ENCODE measurements around the gene TMEM221.

TMEM221 gene

DNA sequence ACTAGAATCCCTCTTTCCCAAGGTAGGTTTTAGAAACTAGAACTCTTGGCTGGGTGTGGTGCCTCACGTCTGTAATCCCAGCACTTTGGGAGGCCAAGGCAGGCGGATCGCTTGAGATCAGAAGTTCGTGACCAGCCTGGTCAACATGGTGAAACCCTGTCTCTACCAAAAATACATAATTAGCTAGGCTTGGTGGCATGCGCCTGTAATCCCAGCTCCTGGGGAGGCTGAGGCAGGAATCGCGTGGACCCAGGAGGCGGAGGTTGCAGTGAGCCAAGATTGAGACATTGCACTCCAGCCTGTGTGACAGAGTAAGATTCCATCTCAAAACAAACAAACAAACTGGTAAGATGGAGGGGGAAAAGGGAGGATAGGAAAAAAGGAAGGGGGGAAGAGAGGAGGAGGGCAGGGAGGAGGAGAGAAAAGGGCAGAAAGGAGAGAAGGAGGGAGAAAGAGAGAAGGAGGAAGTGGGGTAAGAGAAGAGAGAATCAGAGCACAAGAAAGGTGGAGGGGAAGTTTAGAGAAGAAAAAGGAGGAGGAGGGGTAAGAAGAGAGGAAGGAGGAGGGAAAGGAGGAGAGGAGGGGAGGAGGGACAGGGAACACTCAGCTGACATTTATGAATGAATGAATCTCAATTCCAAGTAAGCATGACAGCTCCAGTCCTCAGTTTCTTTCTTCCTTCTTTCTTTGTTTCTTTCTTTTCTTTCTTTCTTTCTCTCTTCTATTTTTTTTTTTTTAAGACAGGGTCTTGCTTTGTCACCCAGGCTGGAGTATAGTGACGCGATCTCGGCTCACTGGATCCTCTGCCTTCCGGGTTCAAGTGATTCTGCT lies 19.2 kb upstream of the TMEM221 start:
- Mint-ChIP-seq H3K27me3 (peaks cover 2% of the 10 kb centered on the region), H3K36me3 (no peaks in the 10 kb centered on the region), H3K4me1 (peaks cover 20% of the 10 kb centered on the region), H3K27ac (no peak overlapping the region), H3K4me3 (peak overlapping the region; percentile 40), H3K9me3 (no peaks in the 10 kb centered on the region)
- no peak for ATAC-seq (ENCODE audit: low read depth)
- no peak for DNase-seq (ENCODE audit: low spot score in 2 of 2)

DNA sequence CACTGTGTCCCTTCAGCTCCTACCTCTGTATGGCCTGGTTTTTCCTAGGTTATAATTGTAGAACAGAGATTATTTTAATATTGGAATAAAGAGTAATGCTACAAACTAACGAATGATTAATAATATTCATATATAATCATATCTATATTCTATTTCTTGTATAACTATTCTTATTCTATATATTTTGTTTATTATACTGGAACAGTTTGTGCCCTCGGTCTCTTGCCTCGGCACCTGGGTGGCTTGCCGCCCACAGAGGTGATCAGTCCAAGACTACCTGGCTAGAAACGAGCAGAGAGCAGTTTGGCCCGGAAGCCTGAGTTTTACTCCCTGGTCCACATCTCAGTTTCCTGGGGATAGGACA lies 18.0 kb upstream of the TMEM221 start:
- H3K27ac Mint-ChIP-seq, result no peak overlapping the region
- H3K36me3 Mint-ChIP-seq, result no peaks in the 10 kb centered on the region
- peaks cover 18% of the 10 kb centered on the region for H3K4me1 Mint-ChIP-seq
- ATAC-seq (ENCODE audit: low read depth) (no peak), DNase-seq (ENCODE audit: low spot score in 2 of 2) (no peak)
- peaks cover 2% of the 10 kb centered on the region for H3K27me3 Mint-ChIP-seq
- no peak overlapping the region for H3K4me3 Mint-ChIP-seq
- H3K9me3 Mint-ChIP-seq, result no peaks in the 10 kb centered on the region

DNA sequence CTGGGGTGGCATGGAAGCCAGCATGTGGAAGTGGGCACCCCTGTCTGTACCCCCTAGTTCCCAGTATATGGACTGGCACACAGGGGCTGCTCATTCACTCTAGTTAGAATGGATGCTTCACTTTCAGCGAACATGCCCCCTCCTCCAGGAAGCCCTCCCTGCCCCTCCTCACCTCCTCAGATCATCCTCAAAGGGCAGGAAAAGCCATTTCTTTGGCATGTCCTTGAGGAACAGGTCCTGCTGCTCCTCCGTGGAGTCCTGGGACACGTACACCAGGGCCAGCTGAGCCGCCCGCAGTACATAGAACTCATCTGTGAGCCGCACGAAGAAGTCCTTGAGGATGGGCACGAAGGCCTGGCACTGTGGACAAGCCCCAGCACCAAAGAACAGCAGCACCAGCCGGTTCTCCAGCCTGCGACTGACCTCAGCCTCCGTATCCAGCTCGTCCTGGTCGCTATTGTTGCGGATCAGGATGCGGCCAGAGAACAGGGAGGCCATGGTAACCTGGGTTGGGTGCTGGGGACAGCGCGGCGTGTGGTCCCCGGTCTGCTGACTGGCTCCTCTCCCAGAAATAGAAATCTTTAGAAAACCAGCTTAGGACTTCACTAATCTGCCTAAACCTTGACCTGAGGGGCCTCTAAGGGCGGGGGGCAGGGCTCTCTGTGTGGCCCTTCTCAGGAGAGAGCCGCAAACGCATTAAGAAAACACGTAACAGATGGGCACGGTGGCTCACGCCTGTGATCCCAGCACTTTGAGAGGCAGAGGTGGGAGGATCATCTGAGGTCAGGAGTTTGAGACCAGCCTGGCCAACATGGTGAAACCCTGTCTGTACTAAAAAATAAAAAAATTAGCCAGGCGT lies 12.1 kb upstream of the TMEM221 start, which contains the start of gene NXNL1:
Gene NXNL1 (minus strand): TSS at position 555 of the 859 bp plus-strand sequence. CDS start 57 bp downstream, at position 498.
- ATAC-seq (ENCODE audit: low read depth) (no peak), DNase-seq (ENCODE audit: low spot score in 2 of 2) (no peak)
- Mint-ChIP-seq H3K36me3 (no peaks in the 10 kb centered on the region), H3K4me3 (no peak within 1 kb of the TSS), H3K4me1 (no peaks in the 10 kb centered on the region), H3K9me3 (no peaks in the 10 kb centered on the region), H3K27me3 (peaks cover 17% of the 10 kb centered on the region), H3K27ac (no peak within 1 kb of the TSS)

DNA sequence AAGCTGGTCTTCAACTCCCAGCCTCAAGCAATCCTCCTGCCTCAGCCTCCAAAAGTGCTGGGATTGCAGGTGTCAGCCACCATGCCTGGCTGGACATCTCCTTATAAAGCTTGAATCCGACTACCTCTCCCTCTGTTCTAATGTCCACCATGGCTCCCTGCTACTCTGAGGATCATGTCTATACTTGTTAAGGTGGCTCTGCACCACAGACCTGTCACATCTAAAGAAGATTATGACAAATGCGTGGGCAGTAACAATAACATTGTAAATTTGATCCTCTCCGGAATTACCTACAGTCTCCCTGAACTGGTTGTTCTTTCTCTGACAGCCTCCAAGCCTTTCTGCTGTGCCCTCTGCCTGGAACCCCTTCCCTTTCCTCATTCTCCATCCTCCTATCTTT lies 10.5 kb upstream of the TMEM221 start:
- ATAC-seq (ENCODE audit: low read depth) (no peak), DNase-seq (ENCODE audit: low spot score in 2 of 2) (no peak)
- peaks cover 26% of the 10 kb centered on the region for H3K27me3 Mint-ChIP-seq
- H3K4me1 Mint-ChIP-seq, result peaks cover 2% of the 10 kb centered on the region
- H3K27ac Mint-ChIP-seq, result no peak overlapping the region
- no peaks in the 10 kb centered on the region for H3K36me3 Mint-ChIP-seq
- H3K4me3 Mint-ChIP-seq, result no peak overlapping the region
- no peaks in the 10 kb centered on the region for H3K9me3 Mint-ChIP-seq

DNA sequence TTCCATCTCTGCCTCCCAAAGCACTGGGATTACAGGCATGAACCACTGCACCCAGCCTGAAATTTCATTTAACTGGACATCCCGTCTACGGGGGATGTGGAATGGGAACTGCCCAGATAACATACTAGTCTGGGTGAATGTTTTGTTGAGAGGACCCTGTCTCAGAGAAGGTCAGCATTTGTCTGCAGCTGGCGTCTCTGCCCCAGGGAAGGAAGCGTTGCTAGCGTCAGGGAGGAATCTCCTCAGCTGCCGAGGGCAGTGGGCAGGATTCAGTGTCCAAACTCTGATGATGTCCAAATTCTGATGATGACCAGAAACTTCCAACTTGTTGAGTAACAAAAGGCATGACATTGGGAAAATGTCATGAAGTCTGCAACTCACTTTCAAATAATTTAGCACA lies 9.1 kb upstream of the TMEM221 start:
- ATAC-seq (ENCODE audit: low read depth) (no peak), DNase-seq (ENCODE audit: low spot score in 2 of 2) (no peak)
- Mint-ChIP-seq H3K4me1 (peaks cover 6% of the 10 kb centered on the region), H3K4me3 (no peak overlapping the region), H3K36me3 (no peaks in the 10 kb centered on the region), H3K9me3 (no peaks in the 10 kb centered on the region), H3K27ac (no peak overlapping the region), H3K27me3 (peaks cover 29% of the 10 kb centered on the region)

DNA sequence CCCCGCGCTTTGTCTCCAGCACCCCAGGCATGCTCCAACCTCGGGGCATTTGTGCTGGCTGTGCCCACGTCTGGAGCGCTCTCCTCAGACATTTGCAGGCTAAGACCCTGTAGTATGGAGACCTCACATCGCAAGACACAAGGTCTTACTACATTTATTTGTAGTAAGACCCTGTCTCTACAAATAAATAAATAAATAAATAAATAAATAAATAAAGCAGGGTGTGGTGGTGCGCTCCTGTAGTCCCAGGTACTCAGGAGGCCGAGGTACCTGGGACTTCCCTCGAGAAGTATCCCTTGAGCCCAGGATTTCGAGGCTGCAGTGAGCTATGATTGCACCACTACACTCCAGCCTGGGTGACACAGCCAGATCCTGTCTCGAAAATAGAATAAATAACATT lies 7.7 kb upstream of the TMEM221 start:
- ATAC-seq (ENCODE audit: low read depth) (no peak), DNase-seq (ENCODE audit: low spot score in 2 of 2) (no peak)
- Mint-ChIP-seq H3K9me3 (no peaks in the 10 kb centered on the region), H3K36me3 (no peaks in the 10 kb centered on the region), H3K27me3 (peaks cover 30% of the 10 kb centered on the region), H3K27ac (no peak overlapping the region), H3K4me1 (peaks cover 6% of the 10 kb centered on the region), H3K4me3 (no peak overlapping the region)

DNA sequence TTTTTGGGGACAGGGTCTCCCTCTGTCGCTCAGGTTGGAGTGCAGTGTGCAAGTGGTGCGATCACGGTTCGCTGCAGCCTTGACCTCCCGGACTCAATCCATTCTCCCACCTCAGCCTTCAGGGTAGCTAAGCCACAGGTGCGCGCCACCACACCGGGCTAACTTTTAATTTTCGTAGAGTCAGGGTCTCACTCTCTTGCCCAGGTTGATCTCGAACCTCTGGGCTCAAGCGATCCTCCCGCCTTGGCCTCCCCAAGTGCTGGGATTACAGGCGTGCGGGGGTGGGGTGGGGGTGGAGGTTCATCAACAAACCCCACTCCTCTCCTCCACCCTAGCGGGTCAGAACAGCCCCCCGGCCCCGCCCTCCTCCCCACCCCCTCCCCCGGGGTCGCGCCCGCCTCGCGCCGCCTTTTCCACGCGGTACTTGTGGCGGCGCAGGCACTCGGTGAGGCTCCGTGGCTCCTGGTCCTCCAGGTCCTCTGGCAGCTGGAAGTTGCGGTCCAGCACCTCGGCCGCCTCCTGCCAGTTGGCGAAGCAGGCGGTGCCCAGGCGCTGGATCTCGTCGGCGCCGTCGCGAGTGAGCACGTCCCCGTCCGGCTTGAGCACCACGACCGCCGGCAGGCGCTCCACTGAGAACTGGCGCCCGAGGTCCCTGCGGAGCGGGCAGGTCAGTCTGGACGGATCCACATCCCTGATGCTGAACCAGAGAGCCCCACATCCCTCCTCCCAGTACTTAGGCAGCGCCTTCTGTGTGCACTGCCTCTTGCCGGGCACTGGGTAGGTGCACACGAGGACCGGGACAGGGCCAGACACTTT lies 7.0 kb upstream of the TMEM221 start:
- no peak for ATAC-seq (ENCODE audit: low read depth)
- H3K4me3 Mint-ChIP-seq, result no peak overlapping the region
- H3K27ac Mint-ChIP-seq, result no peak overlapping the region
- H3K4me1 Mint-ChIP-seq, result peaks cover 6% of the 10 kb centered on the region
- peaks cover 31% of the 10 kb centered on the region for H3K27me3 Mint-ChIP-seq
- H3K36me3 Mint-ChIP-seq, result no peaks in the 10 kb centered on the region
- no peak for DNase-seq (ENCODE audit: low spot score in 2 of 2)
- no peaks in the 10 kb centered on the region for H3K9me3 Mint-ChIP-seq

DNA sequence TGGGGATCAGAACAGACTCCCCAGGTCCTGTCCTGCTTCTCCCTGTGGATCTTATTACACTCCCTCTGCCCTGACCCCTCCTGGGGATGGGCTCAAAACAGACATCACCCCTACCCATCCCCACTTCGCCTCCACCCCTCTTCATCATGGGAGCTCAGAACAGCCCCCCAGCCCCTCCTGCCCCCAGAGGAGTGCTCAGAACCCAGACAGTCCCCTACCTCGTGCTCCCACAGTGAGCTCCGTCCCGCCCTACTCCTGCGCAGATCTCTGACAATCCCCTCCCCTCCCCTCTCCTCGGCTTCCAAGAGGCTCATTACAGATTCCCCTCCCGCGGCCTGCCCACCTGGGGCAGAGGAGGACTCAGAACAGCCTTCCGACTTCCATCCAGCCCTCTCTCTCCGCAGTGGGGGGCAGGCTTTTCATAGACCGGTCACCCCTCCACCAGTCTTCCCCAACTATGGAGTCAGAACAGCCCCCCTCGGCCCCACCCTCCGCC lies 6.2 kb upstream of the TMEM221 start:
- no peak overlapping the region for H3K27ac Mint-ChIP-seq
- peaks cover 9% of the 10 kb centered on the region for H3K4me1 Mint-ChIP-seq
- no peak overlapping the region for H3K4me3 Mint-ChIP-seq
- ATAC-seq (ENCODE audit: low read depth) (no peak), DNase-seq (ENCODE audit: low spot score in 2 of 2) (no peak)
- H3K9me3 Mint-ChIP-seq, result no peaks in the 10 kb centered on the region
- peaks cover 33% of the 10 kb centered on the region for H3K27me3 Mint-ChIP-seq
- H3K36me3 Mint-ChIP-seq, result no peaks in the 10 kb centered on the region

DNA sequence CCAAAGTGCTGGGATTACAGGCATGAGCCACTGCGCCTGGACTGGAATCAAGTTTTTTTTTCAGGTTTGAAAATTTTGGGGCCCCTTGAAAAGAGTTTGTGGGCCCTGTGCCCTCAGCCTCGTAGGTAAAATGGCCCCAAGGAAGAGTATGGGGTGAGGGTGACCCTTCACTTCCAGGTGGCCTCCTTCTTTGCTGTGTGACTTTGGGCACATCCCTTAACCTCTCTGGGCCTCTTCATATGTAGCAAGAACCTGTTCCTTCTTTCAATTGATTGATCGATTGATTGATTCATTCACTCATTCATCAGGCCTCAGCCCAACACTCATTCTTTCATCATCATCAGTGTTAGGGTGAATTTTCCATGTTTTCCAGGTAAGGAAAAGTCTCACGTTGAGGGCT lies 3.4 kb upstream of the TMEM221 start:
- DNase-seq (ENCODE audit: low spot score in 2 of 2) (no peak), ATAC-seq (ENCODE audit: low read depth) (no peak)
- Mint-ChIP-seq H3K4me3 (no peak overlapping the region), H3K36me3 (no peaks in the 10 kb centered on the region), H3K27ac (no peak overlapping the region), H3K9me3 (no peaks in the 10 kb centered on the region), H3K4me1 (peaks cover 9% of the 10 kb centered on the region), H3K27me3 (peaks cover 30% of the 10 kb centered on the region)

DNA sequence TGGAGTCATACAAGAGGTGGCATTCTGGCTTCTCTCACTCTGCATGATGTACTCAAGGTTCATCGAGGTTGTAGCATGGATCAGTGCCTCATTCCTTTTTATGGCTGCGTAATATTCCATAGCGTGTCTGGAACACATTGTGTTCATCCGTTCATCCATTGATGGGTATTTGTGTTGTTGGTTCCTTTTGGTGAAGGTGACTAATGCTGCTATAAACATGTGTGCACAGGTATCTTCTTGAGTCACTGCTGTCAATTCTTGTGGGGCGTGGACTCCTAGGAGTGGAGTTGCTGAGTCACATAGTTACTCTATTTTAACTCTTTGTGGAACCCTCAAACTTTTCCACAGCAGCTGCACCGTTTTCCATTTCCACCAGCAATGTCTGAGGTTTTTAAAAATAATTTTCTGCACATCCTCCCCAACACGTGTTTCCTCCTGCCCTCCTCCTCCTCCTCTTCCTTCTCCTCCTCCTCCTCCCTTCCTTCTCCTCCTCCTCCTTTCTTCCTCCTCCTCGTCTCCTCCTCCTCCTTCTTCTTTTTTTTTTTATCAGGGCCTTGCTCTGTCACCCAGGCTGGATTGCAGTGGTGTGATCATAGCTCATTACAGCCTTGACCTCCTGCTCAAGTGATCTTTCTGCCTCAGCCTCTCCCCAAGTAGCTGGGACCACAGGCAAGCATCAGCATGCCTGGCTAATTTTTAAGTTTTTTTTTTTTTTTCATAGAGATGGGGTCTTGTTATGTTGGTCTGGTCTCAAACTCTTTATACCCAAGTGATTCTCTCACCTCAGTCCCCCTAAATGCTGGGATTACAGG lies 2.0 kb upstream of the TMEM221 start:
- DNase-seq (ENCODE audit: low spot score in 2 of 2) (no peak), ATAC-seq (ENCODE audit: low read depth) (no peak)
- H3K4me3 Mint-ChIP-seq, result no peak overlapping the region
- no peaks in the 10 kb centered on the region for H3K36me3 Mint-ChIP-seq
- no peak overlapping the region for H3K27ac Mint-ChIP-seq
- H3K27me3 Mint-ChIP-seq, result peaks cover 28% of the 10 kb centered on the region
- H3K4me1 Mint-ChIP-seq, result peaks cover 9% of the 10 kb centered on the region
- H3K9me3 Mint-ChIP-seq, result no peaks in the 10 kb centered on the region

DNA sequence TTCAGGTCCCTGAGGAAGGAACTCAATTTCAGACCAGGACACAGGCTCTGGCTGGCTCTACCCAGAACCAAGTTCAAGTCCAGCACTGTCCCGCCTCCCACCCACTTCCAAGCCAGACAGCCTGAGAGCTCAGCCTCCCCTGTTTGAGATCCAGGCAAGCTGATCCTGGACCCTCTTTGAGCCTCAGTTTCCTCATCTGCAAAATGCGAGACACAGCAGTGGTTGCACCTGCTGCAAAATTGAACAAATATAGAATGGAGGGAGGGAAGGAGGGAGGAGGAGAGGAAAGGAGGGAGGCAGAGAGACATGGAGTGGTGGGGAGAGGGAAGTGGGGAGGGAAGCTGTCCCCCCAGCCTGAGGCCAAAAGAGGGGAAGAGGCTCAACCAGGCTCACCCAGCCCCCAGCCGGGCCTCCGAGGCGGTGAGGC lies 751 bp downstream of the TMEM221 start:
- no peak for ATAC-seq (ENCODE audit: low read depth)
- no peak for DNase-seq (ENCODE audit: low spot score in 2 of 2)
- no peak overlapping the region for H3K27ac Mint-ChIP-seq
- H3K27me3 Mint-ChIP-seq, result peaks cover 14% of the 10 kb centered on the region
- H3K4me1 Mint-ChIP-seq, result peaks cover 3% of the 10 kb centered on the region
- no peaks in the 10 kb centered on the region for H3K36me3 Mint-ChIP-seq
- H3K4me3 Mint-ChIP-seq, result peak overlapping the region; percentile 40
- H3K9me3 Mint-ChIP-seq, result no peaks in the 10 kb centered on the region

DNA sequence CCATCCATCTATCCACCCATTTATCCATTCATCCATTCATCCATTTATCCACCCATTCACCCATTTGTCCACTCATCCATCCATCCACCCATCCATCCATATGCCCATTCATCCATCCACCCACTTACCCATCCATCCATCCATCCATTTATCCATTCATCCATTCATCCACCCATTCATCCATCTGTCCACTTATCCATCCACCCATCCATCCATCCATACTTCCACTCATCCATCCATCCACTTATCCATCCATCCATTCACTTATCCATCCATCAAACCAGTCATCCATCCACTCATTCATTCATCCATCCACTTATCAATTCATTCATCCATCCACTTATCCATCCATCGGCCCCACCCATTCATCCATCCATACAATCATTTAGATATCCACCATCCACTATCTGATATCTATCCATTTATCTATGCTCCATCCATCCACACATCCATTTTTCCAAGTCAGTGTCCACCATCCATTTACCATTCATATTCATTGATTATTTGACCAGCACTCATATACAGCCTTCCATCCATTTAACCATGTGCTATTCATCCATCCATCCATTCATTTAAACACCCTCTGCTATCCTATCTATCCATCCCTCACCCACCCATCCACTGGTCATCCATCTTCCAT lies 2.8 kb downstream of the TMEM221 start:
- ATAC-seq (ENCODE audit: low read depth) (no peak), DNase-seq (ENCODE audit: low spot score in 2 of 2) (no peak)
- Mint-ChIP-seq H3K4me1 (peaks cover 3% of the 10 kb centered on the region), H3K27me3 (peaks cover 9% of the 10 kb centered on the region), H3K27ac (no peak overlapping the region), H3K4me3 (no peak overlapping the region), H3K9me3 (no peaks in the 10 kb centered on the region), H3K36me3 (no peaks in the 10 kb centered on the region)

Data from memory B cell (primary cell).